Activated CD4-positive, alpha-beta T cell treated with anti-CD3 and anti-CD28 coated beads for 24 hours (primary cell): ENCODE measurements around the gene NEK7.

Experiments
- DNase-seq, 2 donors: peaks; one replicate each; pipeline ENCODE4 v3.0.0-alpha.2; 2020; ENCODE audit warnings: low read depth in 2 of 2

The NEK7 gene

DNA sequence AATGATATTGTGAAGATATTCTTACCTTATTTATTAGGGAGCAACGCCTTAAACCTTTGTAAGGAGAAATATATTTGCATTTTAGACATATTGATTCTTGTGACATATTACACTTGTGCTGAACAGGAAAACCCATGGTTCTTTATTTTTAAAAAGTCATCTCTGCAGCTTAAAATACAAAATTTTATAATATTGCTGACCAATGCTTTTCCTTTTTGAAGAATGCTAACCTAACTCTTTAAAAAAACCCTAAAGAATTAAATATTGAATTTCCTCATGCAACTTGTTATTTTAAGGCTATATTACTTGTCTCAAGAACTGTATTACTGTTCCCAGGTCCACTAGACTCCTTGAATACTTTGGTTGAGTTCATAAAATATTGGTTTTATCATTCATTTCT, 99.0 kb downstream of the NEK7 start:
- DNase-seq = no peak

DNA sequence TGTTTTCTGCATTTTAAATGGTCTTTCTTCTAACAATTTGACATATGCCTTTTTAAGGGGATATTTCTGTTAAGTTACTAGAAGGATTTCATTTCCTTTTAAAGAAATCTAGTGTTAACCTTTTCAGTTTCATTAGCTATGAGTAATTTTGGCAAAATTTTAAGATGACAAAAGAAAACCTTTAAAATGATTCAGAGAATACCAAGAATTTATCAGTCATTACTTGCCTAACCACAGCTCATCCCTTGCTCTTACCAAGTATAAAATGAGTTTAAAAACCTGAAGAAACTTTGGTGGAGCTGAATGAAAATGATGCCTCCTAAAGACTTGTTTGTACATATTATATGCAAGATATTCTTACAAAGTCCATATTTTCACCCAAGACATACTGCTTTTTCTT, 101.7 kb downstream of the NEK7 start:
- DNase-seq = no peak

DNA sequence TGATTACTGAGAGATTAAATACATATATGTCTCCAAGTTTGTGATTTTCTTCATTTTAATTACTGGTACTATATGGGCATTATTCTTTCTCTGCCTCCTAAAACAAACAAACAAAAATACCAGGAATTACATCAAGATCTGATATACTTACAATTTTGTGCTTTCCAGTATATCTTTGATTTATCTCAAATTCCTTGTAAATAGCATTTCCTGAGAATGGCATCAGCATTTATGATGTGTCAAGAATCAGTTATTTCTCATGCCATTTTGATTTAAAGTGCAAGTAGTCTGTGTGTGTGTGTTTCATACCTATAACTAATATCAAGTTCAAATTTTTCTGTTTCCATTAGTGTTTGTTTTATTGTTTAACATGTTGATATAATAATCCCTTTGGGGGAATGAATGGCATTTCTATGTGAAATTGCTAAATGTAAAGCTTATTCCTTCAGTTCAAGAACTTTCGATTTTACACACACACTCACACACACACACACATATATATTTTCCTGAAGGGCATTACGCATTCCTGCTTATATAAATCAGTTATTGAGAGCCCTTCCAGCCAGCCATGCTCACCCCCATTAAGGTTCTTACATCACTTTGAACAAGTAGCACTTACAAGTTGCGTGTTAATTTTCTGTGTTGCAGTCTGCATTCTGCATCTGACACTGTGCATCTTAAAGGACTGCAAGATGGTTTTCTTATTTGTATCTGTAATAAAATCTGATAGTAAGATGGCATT, 102.7 kb downstream of the NEK7 start:
- no peak for DNase-seq

DNA sequence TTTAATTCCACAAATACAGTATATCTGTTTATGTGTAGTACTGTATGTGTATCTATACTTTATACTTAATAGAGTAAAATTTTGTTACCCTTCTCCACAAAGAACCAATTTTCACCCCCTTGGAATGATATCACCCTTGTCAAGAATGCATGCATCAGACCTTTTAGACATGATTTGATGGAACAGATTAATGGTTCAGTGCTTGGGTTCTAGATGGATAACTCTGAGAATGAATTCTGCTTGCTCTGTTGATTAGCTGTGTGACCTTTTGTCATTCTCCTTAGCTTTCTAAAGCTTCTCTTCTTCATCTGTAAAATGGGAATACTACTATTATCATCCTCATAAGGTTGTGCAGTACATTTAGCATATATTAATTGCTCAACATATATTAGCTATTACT, 105.1 kb downstream of the NEK7 start:
- DNase-seq = no peak

DNA sequence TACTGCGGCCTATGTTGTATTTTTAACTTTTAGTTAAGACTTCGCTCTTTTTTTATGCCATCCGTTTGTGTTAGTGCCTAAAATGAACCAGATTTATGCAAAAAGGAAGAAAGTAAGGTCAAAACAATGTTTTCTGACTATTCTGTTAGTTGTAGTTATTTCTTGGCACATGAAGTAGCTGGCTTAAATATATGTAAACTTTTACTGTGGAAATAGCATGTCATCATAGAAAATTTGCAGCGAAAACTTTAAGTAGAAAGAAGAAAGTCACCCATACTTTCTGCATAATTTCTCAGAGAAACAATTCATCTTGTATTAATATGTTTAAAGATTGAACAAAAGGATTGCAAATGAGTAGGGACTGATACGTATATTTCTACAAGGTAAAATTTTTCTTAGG, 106.4 kb downstream of the NEK7 start:
- no peak for DNase-seq

DNA sequence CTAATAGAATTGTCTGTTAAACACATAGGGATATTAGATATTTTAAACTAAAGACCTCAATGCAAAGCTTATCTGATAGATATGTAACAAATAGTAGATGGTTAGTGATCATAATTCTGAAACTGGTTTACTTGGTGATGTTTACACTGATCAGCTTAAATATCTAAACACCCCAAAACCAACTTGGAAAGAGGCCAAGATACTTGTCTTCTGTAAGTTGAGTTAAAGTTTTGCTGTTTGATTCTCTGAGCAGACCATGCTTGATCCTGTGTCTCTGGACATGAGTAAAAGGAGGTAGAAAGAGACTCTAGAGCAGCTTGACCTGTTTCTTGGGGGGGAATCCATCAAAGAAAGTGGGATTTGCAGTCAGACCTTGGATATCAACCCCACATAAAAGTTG, 107.5 kb downstream of the NEK7 start:
- DNase-seq = no peak

DNA sequence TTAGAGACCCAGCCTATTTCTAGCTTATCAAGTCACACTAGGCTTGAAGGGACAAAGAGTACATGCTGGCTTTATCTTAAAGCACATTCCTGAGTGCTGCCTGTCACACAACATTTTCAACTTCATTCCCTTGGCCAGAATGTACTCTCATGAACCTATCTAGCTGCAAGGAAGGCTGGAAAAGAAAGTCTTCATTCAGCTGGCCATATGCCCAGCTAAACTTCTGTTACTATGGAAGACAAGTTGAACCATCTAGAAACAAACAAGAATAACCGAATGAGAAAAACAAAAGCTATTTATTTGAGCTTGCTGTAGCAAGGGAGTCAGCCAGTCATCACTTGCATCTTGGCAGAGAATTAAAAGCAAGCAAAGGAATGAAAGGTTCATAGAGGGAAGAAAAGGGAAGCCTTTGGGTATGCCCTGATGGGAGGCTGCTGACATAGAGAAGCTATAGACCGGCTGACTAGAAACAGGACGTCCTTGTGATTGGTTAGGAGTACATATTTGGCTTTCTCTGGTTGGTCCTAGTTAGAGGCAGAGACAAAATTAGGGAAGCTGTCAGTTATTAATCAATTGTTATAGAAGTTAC, 108.4 kb downstream of the NEK7 start:
- no peak for DNase-seq

DNA sequence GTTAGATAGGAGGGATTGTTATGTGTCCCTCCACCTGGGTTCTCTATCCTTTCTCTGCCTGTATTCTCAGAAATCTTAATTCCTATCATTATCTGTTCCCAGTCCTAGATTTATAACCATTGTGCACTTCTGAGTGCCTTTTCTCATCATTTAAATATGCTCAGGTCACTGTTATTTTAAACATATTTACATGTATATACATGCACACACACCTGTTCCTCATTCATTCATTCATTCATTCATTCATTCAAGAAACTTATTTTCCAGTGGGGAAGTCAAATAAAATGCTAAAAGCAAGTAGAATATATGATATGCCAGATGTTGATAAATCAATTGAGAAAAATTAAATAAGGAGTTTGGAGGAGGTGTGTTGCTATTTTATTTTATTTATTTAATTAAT, 110.3 kb downstream of the NEK7 start:
- no peak for DNase-seq

DNA sequence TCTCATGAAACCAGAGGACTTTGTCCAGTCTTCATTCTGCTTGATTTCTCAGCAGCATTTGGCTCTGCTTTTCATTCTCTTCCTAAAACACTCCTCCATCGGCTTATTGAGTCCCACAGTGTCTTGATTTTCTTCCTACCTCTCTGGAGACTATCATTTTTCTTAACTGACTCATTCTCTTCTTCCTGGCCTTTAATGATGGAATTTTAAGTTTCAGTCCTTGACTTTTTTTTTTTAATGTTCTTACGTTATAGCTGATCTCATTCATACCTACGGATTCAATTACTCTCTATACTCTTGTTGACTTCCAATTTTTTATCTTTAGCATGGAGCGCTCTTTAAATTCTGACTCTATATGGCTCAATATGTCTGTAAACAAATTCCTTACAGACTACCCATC, 111.1 kb downstream of the NEK7 start:
- DNase-seq = no peak

DNA sequence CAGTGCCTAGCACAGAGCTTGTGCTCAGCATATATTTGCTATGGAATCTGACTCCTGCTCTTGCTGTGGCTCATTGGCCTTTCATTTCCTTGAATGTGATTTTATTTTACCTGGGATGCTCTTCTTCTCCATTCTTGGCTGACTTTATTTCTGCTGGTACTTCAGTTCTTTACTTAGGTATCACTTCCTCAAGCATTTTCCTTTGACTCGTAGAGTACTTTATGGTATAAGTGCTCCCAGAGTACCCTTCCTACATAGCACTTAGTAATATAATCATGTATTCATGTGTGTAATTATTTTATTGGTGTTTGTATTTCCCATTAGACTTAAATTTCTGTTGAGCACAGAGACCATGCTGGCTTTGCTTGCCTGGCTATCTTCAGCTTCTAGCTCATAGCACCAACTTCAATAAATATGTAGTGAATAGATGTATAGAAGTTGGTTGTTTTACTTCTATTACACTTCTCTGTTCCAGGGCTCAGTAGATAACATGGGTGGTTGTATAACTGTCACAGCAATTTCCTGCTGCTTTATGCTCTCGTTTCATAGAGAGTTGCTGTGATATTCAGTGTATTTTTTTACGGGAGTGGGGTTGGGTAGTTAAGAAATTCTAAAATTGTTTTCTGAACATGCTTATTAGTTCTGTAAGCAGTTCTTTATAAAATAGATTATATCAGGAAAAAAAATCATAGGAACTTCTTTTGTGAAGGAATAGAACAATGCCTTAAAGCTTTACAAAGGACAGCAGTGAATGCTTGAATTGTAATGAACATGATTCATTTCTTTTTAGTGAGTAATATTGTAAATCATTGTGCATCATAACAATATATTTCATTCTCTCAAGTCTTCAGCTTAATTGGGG, 112.2 kb downstream of the NEK7 start:
- DNase-seq = no peak

DNA sequence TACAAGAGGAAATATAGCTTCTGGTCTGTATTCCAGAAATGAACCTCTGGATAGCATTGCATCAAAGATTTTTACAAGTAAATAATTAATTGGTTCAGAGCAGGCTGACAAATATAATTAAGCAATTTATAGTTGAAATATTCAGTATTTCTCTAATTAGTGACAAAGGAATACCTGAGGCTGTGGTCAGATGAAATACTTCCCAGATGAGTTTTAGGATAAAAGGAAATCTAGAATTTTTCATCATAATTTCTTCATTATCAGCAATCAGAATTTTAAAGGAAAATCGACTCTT, 112.8 kb downstream of the NEK7 start:
- no peak for DNase-seq

DNA sequence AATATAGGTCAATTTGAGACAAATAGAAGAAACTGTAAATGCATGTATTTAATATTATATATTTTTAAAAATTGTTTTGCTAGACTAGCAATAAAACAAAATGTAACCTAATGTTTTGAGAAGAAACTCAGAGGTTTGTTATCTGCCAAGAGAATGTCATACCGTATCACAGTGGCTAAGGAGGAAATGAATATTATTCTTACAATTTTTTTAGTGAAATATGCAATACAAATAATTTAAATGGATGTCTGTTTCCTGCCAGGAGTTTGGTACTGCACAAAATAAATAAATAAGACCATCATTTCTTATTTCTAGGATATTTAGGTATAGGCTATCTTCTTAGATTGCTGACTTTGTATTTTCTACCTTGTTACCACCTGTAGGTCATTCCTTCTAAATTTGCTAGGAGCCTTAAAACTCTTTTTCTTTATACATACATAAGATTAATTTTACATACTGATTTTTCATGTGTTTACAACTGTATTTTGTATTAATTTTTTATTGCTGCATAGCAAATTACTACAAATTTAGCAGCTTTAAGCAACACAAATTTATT, 113.6 kb downstream of the NEK7 start:
- no peak for DNase-seq

DNA sequence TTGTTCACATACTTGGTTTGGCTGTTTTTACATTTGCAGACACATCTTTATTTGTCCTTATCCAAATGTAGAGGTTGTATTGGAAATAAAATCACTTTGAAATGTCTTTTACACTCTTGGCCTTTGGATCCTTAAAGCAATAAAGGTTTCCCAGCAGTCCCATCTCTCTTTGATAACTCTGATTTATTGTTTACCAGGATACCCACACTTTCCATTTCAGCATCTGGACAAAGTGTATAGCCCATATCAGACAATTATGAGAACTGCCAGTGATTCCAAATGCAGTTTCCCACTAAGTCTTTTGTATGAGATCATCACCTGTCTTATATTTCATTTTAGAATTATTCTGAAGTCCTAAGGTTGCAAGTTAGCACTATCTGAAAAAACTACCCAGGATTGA, 114.7 kb downstream of the NEK7 start:
- no peak for DNase-seq

DNA sequence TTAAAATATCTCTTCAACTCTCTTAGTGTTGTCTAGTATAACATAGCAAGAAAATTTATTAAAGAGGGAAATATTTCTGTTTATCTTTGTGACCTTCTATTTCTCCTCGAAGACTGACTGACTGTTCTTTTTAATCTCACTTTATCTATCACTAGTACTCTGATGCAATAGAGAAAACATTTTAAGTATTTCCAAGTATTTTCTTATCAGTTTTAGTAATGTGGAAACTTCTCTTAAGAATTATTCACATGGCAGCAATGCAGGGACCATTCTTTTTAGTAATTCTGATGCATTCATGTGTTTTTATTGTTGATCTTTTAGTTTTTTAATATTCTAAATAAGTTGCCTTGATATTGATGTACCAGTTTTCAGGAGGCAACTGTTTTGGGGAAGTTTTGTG, 115.7 kb downstream of the NEK7 start:
- no peak for DNase-seq

DNA sequence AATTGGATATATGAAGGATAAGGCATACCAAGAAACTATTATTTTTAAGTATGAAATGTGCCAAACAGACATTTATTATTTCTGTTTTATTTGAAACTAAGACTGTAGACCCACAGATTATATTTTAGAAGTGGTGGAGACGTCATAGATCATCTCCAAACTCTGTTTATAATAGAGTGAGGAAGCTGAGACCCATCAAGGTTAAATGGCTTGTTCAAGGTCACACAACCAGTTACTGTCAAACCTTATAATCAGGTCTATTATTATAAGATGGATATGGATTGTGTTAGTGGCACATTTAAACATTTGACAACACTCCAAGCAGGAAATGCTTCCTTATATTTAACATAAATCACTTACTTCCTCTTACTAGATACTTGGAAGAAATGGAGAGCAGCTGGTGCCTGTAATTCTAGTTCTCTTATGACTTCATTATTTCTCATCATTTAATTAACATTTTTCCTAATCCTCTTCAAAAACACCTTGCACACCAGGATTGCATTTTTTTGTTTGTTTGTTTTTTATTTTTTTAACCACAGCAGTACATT, 117.0 kb downstream of the NEK7 start:
- no peak for DNase-seq

DNA sequence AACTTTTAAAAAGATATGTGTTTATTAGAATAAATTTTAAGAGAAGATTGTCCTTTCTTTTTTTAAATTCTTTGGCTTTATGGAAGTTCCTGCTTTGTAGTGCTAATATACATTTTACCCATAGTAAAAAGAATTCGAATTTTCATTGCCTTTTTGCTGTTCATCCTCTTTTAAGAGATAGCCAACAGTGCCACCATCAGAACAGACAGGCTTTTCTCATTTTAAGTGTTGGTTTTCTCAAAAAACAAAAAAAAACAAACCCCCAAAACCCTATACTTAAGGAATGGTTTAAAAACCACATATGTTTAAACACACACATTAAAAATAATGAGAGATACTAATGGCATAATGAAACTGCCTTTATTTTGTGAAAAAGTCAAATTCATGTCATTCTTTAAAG, 118.8 kb downstream of the NEK7 start:
- no peak for DNase-seq

DNA sequence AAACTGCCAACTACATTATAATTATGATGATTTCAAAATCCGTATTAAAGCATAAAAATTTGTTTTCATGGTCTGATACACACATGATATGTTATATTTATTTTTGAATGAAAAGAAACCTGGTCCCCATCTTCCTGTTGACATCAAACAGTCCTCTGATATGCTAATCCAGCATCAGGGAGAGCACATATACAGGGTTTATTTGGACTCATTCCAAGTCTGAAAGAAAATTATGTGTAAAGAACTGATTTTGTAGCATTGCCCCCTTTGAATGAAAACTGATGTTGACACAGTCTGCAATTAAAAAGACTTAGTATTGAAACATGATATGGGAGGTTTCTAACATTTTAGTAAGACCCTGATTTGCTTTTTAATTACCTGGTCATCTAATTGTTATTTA, 119.4 kb downstream of the NEK7 start:
- no peak for DNase-seq

DNA sequence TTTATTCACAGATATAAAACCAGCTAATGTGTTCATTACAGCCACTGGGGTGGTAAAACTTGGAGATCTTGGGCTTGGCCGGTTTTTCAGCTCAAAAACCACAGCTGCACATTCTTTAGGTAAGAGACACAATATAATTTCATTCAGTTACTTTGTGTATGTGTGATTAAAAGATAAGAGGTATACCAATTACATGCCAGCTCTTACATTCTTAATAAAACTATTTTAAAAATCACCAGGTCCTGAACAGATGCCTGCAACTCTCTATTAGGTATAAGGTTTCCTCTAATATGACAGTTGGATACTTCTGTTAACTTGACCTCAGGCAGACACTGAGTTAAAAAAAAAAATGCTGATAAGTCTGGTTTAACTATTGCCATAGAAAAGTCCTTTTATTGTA, 122.1 kb downstream of the NEK7 start:
- no peak for DNase-seq

DNA sequence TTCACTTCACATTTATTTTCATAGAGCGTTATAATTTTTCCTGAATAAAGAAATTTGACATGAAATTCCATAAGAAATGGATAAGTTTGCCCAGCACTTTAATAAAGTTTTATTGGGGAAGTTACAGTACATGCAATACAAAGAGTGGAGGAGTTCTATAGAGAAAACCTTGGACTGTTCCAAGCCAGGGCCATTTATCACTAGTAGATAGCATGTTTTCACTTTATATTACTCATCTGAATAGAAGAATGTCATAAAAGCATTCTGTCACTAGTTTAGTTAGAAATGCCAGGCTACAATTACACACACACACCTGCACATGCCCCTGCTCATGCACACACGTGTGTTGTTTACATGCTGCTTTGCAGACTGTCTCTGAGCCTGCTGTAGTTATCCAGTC, 123.3 kb downstream of the NEK7 start:
- DNase-seq = no peak

DNA sequence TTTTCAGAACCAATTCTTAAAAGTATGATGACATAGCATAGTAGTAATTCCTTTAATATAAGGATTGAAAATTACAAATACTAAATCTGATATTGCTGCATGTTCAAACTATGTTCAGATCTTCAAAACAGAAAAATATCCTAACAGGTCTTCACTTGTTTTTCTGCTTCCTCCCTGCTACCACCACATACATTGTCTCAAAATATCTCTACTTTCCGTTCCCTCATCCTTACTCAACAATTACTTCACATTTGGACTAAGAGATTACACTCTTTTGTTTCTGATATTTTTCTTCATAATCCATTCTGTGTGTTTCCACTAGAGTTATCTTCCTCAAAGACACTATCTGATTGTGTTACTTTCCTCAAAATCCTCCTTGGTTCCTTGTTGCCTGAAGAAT, 125.1 kb downstream of the NEK7 start:
- DNase-seq = no peak

DNA sequence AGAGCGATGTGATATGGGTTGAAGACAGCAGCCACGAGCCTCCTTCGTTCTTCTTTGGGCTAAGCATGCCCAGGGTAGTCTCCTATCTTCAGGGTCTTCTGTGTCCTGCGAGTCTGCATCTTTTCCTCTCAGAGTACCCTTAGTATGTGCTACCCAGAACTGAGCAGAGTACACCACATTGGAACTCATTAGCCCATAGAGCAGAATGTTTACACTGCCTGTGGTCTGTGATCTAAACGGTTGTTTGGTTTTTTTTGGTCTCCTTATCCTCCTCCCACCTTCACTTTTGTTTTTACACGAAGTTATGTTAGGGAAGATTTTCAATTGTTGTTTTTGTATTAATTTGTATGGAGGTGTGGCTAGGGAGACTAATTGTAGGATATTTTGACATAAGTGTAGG, 126.4 kb downstream of the NEK7 start:
- no peak for DNase-seq

DNA sequence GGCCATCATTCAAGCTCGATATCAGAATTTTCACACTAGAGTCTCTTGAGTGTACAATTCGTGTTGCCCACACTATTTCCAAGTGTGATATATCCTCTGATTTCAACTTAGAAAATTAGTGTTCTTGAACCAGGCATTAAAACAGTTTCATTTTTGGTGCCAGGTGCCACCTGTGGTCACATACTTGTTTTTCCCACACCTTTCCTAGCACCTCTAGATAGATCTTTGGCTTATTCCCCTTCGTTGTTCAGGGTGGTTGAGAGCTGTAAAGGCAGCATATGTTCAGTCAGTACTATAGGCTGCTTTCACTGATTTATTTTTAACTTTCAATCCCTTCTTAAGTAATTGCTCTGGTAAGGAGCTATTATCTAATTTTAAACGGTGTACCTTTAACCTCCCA, 131.1 kb downstream of the NEK7 start:
- no peak for DNase-seq
